Lower lobe of right lung (tissue), 2 donors: ENCODE data around the gene TBP. TPM values are rescaled to one million over a fixed set of nuclear protein-coding genes. Genes with fewer than 3 reads are reported as not detected.
A peak's percentile ranks its signal among the peaks of the same experiment; 100 is the strongest.
"Not testable (repeated sequence)": the region's sequence is repeated elsewhere in the genome, so short reads cannot be mapped to it uniquely, and the experiment has no call there.

Source experiments
- ATAC-seq, 2 donors: fragments of 200-7000 bp; cut with Tn5 transposase; one replicate each; pipeline ENCODE4 v1.9.1; 2020 to 2022; ENCODE audit warnings: mild to moderate bottlenecking in 2 of 2, moderate library complexity in 2 of 2
- DNase-seq: peaks from one replicate; pipeline ENCODE4 v3.0.0-alpha.2; 2020
- H3K27ac ChIP-seq: fragments of 200-600 bp; one replicate; pipeline ENCODE4 v1.8.0; 2022
- H3K27me3 ChIP-seq: fragments of 200-600 bp; one replicate; pipeline ENCODE4 v1.8.0; 2022; ENCODE audit warnings: low read depth
- H3K36me3 ChIP-seq: fragments of 200-600 bp; one replicate; pipeline ENCODE4 v1.8.0; 2022; ENCODE audit warnings: mild to moderate bottlenecking
- H3K4me1 ChIP-seq: fragments of 200-600 bp; one replicate; pipeline ENCODE4 v1.8.0; 2022
- H3K4me3 ChIP-seq: fragments of 200-600 bp; one replicate; pipeline ENCODE4 v1.8.0; 2022; ENCODE audit warnings: mild to moderate bottlenecking
- H3K9me3 ChIP-seq: fragments of 200-600 bp; one replicate; pipeline ENCODE4 v1.8.0; 2022
- CTCF ChIP-seq: fragments of 200-600 bp; IDR thresholded peaks from one replicate; pipeline ENCODE4 v1.8.0; 2022; ENCODE audit warnings: antibody characterized with exemption, mild to moderate bottlenecking
- intact Hi-C: fragments of 100-400 bp; cut with DNase I; formaldehyde crosslinking; loops from one replicate; pipeline ENCODE4 v1.11.0; 2022
- long read RNA-seq: library from polyadenylated mRNA; unstranded; transcript quantifications from one replicate; pipeline ENCODE4 v2.0.0, GENCODE V29; 2021
- total RNA-seq: library from RNA; stranded (reverse); fragmentation: NEBNext Ultra II Directional; extraction: Animal tissue kit (Norgen Biotek cat#: 25700); gene quantifications from one replicate; pipeline ENCODE4 v1.2.1, GENCODE V29; 2021
- donor health status: DM: no; HTN: yes; CAD: no; lungs with severe emphysema.

Gene TBP
- total RNA-seq: 12.7 TPM
- long read RNA-seq, transcript TBP-202 (8 exons, 1,903 nt): major isoform, 13 of 31 reads
- long read RNA-seq, transcript TBP-201 (8 exons, 1,861 nt): minor isoform, 8 of 31 reads
- long read RNA-seq, partial matches to known transcripts: 4 of 31 reads
- long read RNA-seq, other reads (novel, unspliced or antisense): 6 of 31 reads

GRCh38 chr6:170554013-170554795 is at the start of gene TBP:
Gene TBP (plus strand): TSS chr6:170554369. CDS start chr6:170557030, 2,661 bp downstream.
- H3K4me1 ChIP-seq: peaks cover 50% of the 10 kb centered on the region

GRCh38 chr6:170504479-170504878 is 49.7 kb upstream of the TBP start:
- H3K27ac ChIP-seq: no peak overlapping the region
- H3K36me3 ChIP-seq: no peaks in the 10 kb centered on the region
- intact Hi-C loops: no loop called here
- no peak for DNase-seq
- ATAC-seq: no peak
- no peaks in the 10 kb centered on the region for H3K27me3 ChIP-seq
- no peaks in the 10 kb centered on the region for H3K9me3 ChIP-seq
- no peak overlapping the region for H3K4me3 ChIP-seq
- no peak for TF ChIP-seq CTCF
- H3K4me1 ChIP-seq: no peaks in the 10 kb centered on the region

More at GRCh38 chr6:170554013-170554795, at the start of gene TBP:
- Histone ChIP-seq H3K9me3 (no peaks in the 10 kb centered on the region), H3K27ac (peak within 1 kb of the TSS; percentile 95), H3K36me3 (peaks cover 38% of the 10 kb centered on the region), H3K27me3 (no peaks in the 10 kb centered on the region), H3K4me3 (peak within 1 kb of the TSS; percentile 92)
- TF ChIP-seq CTCF: no peak
- DNase-seq (peak; percentile 98), ATAC-seq (peak; percentile 98 to 99)
- intact Hi-C loops: no loop called here

- intact Hi-C loops: no loop called here
- Histone ChIP-seq H3K9me3 (no peaks in the 10 kb centered on the region), H3K4me1 (no peaks in the 10 kb centered on the region), H3K36me3 (no peaks in the 10 kb centered on the region), H3K27me3 (no peaks in the 10 kb centered on the region), H3K4me3 (no peak overlapping the region), H3K27ac (no peak overlapping the region)
- no peak for TF ChIP-seq CTCF
- no peak for ATAC-seq
- DNase-seq: no peak
Measured at GRCh38 chr6:170505306-170505705, 48.9 kb upstream of the TBP start.

GRCh38 chr6:170506446-170506845 is 47.7 kb upstream of the TBP start:
- H3K4me3 ChIP-seq: no peak overlapping the region
- TF ChIP-seq CTCF: no peak
- no peaks in the 10 kb centered on the region for H3K4me1 ChIP-seq
- intact Hi-C loops: no loop called here
- no peaks in the 10 kb centered on the region for H3K27me3 ChIP-seq
- no peak for ATAC-seq
- no peaks in the 10 kb centered on the region for H3K9me3 ChIP-seq
- H3K36me3 ChIP-seq: no peaks in the 10 kb centered on the region
- DNase-seq: no peak
- H3K27ac ChIP-seq: no peak overlapping the region

- H3K27me3 ChIP-seq, H3K4me3 ChIP-seq, intact Hi-C loops, H3K27ac ChIP-seq, ATAC-seq, H3K4me1 ChIP-seq, H3K36me3 ChIP-seq, DNase-seq, H3K9me3 ChIP-seq: not testable (repeated sequence)
Measured at GRCh38 chr6:170507728-170508127, 46.4 kb upstream of the TBP start.

GRCh38 chr6:170508275-170508674 is 45.9 kb upstream of the TBP start:
- H3K4me1 ChIP-seq, intact Hi-C loops, H3K4me3 ChIP-seq, H3K27me3 ChIP-seq, H3K36me3 ChIP-seq, H3K9me3 ChIP-seq, DNase-seq, H3K27ac ChIP-seq, ATAC-seq: not testable (repeated sequence)

- ATAC-seq, H3K4me1 ChIP-seq, H3K27me3 ChIP-seq, H3K9me3 ChIP-seq, H3K36me3 ChIP-seq, H3K4me3 ChIP-seq, H3K27ac ChIP-seq, intact Hi-C loops, DNase-seq: not testable (repeated sequence)
Measured at GRCh38 chr6:170508892-170509722, 45.1 kb upstream of the TBP start.
